ENCODE data around the gene TSC1.

Gene TSC1

GRCh38 chr9:132863096-132863495, 81.3 kb downstream of the TSC1 start:
- no peak for DNase-seq (ENCODE audit: low read depth in 2 of 2)

- DNase-seq (ENCODE audit: low read depth in 2 of 2), result no peak
These were observed 81.9 kb downstream of the TSC1 start for GRCh38 chr9:132862533-132862932.

- no peak for DNase-seq (ENCODE audit: low read depth in 2 of 2)
These were observed 82.8 kb downstream of the TSC1 start for GRCh38 chr9:132861666-132862065.

- no peak for DNase-seq (ENCODE audit: low read depth in 2 of 2)
These were observed 85.7 kb downstream of the TSC1 start for GRCh38 chr9:132858751-132859150.

- DNase-seq (ENCODE audit: low read depth in 2 of 2), result peak; percentile 29 to 47
These were observed 86.6 kb downstream of the TSC1 start for GRCh38 chr9:132857616-132858342.

GRCh38 chr9:132857031-132857430, 87.4 kb downstream of the TSC1 start:
- DNase-seq (ENCODE audit: low read depth in 2 of 2), result peak; percentile 70 to 77

- DNase-seq (ENCODE audit: low read depth in 2 of 2), result no peak
These were observed 88.5 kb downstream of the TSC1 start for GRCh38 chr9:132855904-132856303.

GRCh38 chr9:132854832-132855231, 89.6 kb downstream of the TSC1 start:
- DNase-seq (ENCODE audit: low read depth in 2 of 2), result no peak

GRCh38 chr9:132853482-132853881, 90.9 kb downstream of the TSC1 start:
- DNase-seq (ENCODE audit: low read depth in 2 of 2), result no peak

- DNase-seq (ENCODE audit: low read depth in 2 of 2), result no peak
These were observed 95.2 kb downstream of the TSC1 start for GRCh38 chr9:132849185-132849706.

GRCh38 chr9:132846918-132847515, 97.4 kb downstream of the TSC1 start:
- no peak for DNase-seq (ENCODE audit: low read depth in 2 of 2)

- no peak for DNase-seq (ENCODE audit: low read depth in 2 of 2)
These were observed 98.1 kb downstream of the TSC1 start for GRCh38 chr9:132846109-132846917.

GRCh38 chr9:132842124-132843044, 102.0 kb downstream of the TSC1 start:
- DNase-seq (ENCODE audit: low read depth in 2 of 2), result no peak
